ENCODE data around the gene SYNE1.

- TF ChIP-seq CTCF (IDR thresholded peaks at IDR 0.05; ENCODE audit: control extremely low read depth in 1 of 3, insufficient read depth in 1 of 3, low read depth in 1 of 3, low read length in 3 of 3) (no peak), KDM1A (IDR thresholded peaks at IDR 0.05; ENCODE audit: borderline replicate concordance, low read length) (no peak), CHD1 (IDR thresholded peaks at IDR 0.05; ENCODE audit: low read depth, low read length) (no peak), YY1 (IDR thresholded peaks at IDR 0.05; ENCODE audit: low read depth, low read length) (no peak), TAF1 (IDR thresholded peaks at IDR 0.05; ENCODE audit: low read depth, low read length) (no peak), POLR2AphosphoS5 (IDR thresholded peaks at IDR 0.05; ENCODE audit: low read depth, low read length) (no peak), MAFK (IDR thresholded peaks at IDR 0.05; ENCODE audit: low read depth, low read length) (no peak), TBP (IDR thresholded peaks at IDR 0.05; ENCODE audit: low read depth, low read length) (no peak), BRCA1 (IDR thresholded peaks at IDR 0.05; ENCODE audit: low read depth, low read length) (no peak), RNF2 (IDR thresholded peaks at IDR 0.05; ENCODE audit: borderline replicate concordance, low read depth, low read length, missing control alignments, poor library complexity, severe bottlenecking) (no peak), RBBP5 (IDR thresholded peaks at IDR 0.05; ENCODE audit: borderline replicate concordance, low read depth, low read length) (no peak), EZH2 (IDR thresholded peaks at IDR 0.05; ENCODE audit: low read depth, low read length, severe bottlenecking) (no peak), GTF2F1 (IDR thresholded peaks at IDR 0.05; ENCODE audit: borderline replicate concordance, low read depth, low read length) (no peak)
Observed at GRCh38 chr6:152398316-152398715, 238.8 kb downstream of the SYNE1 start.

All from H1 (cell line).